HG02973 (cell line): ENCODE data around the gene ZNF746.
"Not testable (repeated sequence)": the region's sequence is repeated elsewhere in the genome, so short reads cannot be mapped to it uniquely, and the experiment has no call there.

ENCODE experiments used
- ATAC-seq: cut with Tn5 transposase; IDR thresholded peaks from one replicate; pipeline ENCODE4 v1.9.1; 2021; ENCODE audit warnings: moderate library complexity; ENCODE audit not compliant: unreplicated experiment

Gene ZNF746

GRCh38 chr7:149459540-149460452 lies 37.8 kb downstream of the ZNF746 start:
- peak; percentile 30 for ATAC-seq

GRCh38 chr7:149459201-149459539 lies 38.4 kb downstream of the ZNF746 start:
- ATAC-seq: no peak

GRCh38 chr7:149458235-149458634 lies 39.4 kb downstream of the ZNF746 start:
- ATAC-seq: no peak

- ATAC-seq: no peak
Observed at GRCh38 chr7:149457766-149458165, 39.8 kb downstream of the ZNF746 start.

- ATAC-seq: no peak
Observed at GRCh38 chr7:149456506-149457421, 40.8 kb downstream of the ZNF746 start.

- no peak for ATAC-seq
Observed at GRCh38 chr7:149455175-149455950, 42.2 kb downstream of the ZNF746 start.

GRCh38 chr7:149454750-149455149 lies 42.9 kb downstream of the ZNF746 start:
- no peak for ATAC-seq

GRCh38 chr7:149454006-149454405 lies 43.6 kb downstream of the ZNF746 start:
- no peak for ATAC-seq

- no peak for ATAC-seq
Observed at GRCh38 chr7:149450821-149451220, 46.8 kb downstream of the ZNF746 start.

- ATAC-seq: no peak
Observed at GRCh38 chr7:149449897-149450296, 47.7 kb downstream of the ZNF746 start.

GRCh38 chr7:149448961-149449360 lies 48.6 kb downstream of the ZNF746 start:
- ATAC-seq: no peak

- ATAC-seq: not testable (repeated sequence)
Observed at GRCh38 chr7:149446026-149446425, 51.6 kb downstream of the ZNF746 start.

- no peak for ATAC-seq
Observed at GRCh38 chr7:149444287-149444686, 53.3 kb downstream of the ZNF746 start.

- ATAC-seq: no peak
Observed at GRCh38 chr7:149443523-149443922, 54.1 kb downstream of the ZNF746 start.

- ATAC-seq: no peak
Observed at GRCh38 chr7:149442924-149443323, 54.7 kb downstream of the ZNF746 start.

- no peak for ATAC-seq
Observed at GRCh38 chr7:149440222-149440621, 57.4 kb downstream of the ZNF746 start.

GRCh38 chr7:149436358-149436757 lies 61.3 kb downstream of the ZNF746 start:
- ATAC-seq: no peak

- no peak for ATAC-seq
Observed at GRCh38 chr7:149433124-149433523, 64.5 kb downstream of the ZNF746 start.

GRCh38 chr7:149432121-149432691 lies 65.4 kb downstream of the ZNF746 start:
- ATAC-seq: no peak

GRCh38 chr7:149431486-149432120 lies 66.0 kb downstream of the ZNF746 start:
- ATAC-seq: no peak
